Subcutaneous adipose tissue (tissue), 4 donors: Measurements from ENCODE around the gene PLXNA2. TPM values are rescaled to one million over a fixed set of nuclear protein-coding genes. Genes with fewer than 3 reads are reported as not detected.

ENCODE experiments used
- CTCF ChIP-seq: fragments of 450-650 bp; IDR thresholded peaks from one replicate; pipeline ENCODE4 v1.5.1; 2016; ENCODE audit warnings: low read depth, mild to moderate bottlenecking, control low read depth, antibody characterized with exemption, moderate library complexity
- total RNA-seq, 4 donors: library from RNA; depleted of rRNA; stranded (reverse); fragments of >200 nt; gene quantifications; one replicate each; pipeline ENCODE4 v1.1.0, GENCODE V29; 2016

Gene PLXNA2
- total RNA-seq, 4 donors from 2014 or later, result 6.8 to 37.5 (median 14.3) TPM

DNA sequence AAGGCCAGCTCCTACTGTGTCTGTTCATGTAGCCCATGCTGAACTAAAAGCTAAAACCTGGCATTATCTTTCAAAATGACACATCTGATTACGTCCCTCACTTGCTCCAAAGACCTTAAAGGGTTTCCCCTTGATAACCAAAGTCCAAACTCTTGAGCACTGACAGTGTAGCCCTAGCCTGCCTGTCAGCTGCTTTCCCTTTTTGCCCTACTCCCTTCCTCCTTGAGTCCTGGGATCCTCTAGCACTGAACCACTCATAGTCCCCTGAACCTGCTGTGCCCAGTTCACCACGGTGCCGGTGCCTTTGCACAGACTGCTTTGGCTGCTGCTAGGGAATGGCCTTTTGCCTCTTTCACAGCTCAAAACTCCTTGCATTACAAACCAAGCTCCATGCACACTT lies 67.5 kb downstream of the PLXNA2 start:
- TF ChIP-seq CTCF, result no peak

DNA sequence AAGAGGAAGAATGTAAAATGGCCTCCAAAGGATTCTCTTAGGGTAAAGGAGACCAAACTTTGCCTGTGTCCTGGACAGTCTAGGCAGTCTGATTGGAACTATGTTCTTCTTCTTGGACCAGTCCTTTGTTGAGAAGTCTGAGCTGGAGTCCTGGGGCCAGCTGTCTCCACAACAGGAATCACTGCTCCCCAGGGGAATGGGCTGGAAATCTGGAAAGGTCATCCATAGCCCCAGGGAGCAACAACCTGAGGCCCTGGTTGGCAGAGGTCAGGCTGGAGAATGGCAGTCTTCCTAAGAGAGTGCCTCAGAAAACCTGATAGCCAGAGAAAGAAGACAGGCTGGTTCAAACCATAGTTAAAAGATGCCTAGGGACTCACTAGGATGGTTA lies 68.7 kb downstream of the PLXNA2 start:
- no peak for TF ChIP-seq CTCF

GRCh38 chr1:208174731-208175507 lies 69.3 kb downstream of the PLXNA2 start:
- TF ChIP-seq CTCF, result no peak

DNA sequence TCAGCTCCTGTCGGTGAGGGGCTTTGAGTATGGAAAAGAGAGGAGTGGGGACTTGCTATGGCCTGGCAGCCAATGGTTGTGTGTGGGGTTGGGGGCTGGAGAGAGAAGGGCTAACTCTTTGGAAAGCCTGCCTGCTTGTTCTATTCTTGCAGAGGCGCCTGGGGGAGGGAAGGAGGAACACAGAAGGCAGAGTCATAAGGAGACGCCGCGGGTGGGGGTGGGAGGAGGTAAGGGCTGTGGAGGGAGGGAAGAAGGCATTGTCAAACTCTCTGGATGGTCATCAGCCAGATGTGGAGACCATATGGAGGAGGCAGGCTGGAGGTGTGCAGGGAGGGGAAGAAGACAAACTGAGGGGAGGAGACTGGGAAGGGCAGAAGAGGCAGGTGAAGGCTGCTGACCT lies 70.0 kb downstream of the PLXNA2 start:
- TF ChIP-seq CTCF, result no peak

DNA sequence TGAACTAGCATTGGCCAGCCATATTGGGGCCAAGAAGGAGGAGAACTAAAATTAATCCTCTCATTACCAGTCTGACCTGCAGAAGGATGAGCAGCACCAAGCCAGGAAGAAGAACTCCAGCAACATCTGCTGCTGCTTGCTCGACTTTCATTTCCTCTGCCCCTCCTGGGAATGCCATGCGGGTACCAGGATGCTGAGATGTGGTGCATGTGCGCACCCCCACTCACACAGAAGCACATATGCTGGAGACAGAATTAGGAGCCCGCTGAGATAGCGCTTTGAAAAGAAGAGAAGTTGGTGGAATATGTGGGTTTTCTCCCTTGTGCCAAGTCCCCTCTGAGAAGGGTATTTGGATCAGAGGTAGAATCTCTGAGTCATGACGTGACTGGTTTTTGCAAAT lies 70.4 kb downstream of the PLXNA2 start:
- no peak for TF ChIP-seq CTCF

DNA sequence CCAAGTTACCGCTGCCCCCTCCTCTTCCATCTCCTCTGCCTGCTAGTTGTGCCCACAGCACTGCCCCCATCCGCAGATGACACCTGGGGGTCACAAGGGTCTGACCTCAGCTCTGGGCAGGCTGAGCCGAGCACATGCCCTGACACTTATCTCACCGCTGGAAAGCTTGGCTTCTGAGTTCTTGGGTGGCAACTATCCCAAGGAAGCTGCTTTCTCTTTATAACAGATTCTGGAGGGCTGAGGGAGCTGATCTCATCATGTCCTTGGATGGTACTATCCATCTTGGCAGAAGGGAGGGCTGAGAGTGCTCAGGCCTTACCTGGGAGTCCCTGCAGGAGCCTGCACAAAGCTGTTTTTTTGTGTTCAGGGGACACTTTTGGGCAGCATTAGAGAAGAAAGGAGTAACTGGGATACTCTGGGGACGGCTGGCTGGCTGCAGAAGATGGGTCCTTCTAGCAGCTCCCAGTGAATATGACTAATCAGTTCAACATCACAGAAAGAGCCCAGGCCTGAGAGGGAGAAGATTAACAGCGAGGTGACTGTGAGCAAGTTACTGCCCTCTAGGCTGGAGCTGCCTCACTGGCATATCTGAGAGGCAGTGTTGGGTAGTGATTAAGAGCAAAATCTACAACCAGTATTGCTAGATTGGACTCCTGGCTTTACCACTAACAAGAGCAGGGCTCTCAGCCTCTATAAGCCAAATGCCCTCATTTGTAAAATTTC lies 71.6 kb downstream of the PLXNA2 start:
- no peak for TF ChIP-seq CTCF

DNA sequence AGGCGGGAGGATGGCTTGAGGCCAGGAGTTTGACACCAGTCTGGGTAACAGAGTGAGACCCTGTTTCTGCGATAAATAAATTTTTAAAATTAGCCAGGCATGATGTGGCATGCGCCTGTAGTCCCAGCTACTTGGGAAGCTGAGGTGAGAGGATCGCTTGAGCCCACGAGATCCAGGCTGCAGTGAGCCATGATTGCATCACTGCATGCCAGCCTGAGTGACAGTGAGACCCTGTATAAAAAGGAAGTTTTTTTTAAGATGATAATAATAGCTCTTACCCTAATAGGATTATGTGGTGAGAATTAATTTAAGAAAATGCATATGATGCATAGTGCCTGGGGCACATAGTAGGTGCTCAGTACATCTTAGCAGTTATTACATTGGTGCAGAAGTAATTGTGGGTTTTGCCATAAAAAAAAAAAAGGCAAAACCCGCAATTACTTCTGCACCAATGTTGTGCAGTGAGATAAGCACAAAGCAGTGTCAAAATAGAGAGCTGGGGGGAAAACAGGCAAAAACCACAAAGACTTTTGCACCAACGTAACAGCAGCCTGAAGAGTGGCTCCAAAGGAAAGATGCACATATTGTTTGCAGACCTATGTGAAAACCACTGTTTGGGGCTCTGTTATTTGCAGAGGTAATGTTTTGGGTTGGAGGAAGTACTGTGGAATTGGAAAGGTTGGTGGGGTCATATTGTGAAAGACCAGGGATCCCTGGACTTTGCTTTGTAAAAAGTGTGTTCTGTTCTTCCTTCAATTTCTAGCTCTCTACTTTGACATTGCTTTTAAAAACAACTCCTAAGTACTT lies 72.4 kb downstream of the PLXNA2 start:
- TF ChIP-seq CTCF, result no peak
